ENCODE results near the gene LAGE3. TPM values are rescaled to one million over a fixed set of nuclear protein-coding genes. Genes with fewer than 3 reads are reported as not detected.

LAGE3 gene
- total and polyA plus RNA-seq, 2 donors from 2014 or later = 10.0 to 29.0 TPM

GRCh38 chrX:154509455-154509854 is 30.4 kb upstream of the LAGE3 start:
- DNase-seq (no peak), FAIRE-seq (no peak)
- no peaks in the 10 kb centered on the region for H3K27me3 ChIP-seq (ENCODE audit: control insufficient read depth, insufficient read depth, low read length)
- no peaks in the 10 kb centered on the region for H3K4me1 ChIP-seq (ENCODE audit: control insufficient read depth in 2 of 3, insufficient read depth in 2 of 3, low read depth in 1 of 3, low read length in 3 of 3)
- H3K4me3 ChIP-seq (ENCODE audit: low read length in 3 of 3) = no peak overlapping the region
- peaks cover 0 to 3% (median 0%) of the 10 kb centered on the region in 3 donors for H3K36me3 ChIP-seq (ENCODE audit: control insufficient read depth in 2 of 3, insufficient read depth in 3 of 3, low read length in 3 of 3)
- intact Hi-C loops (cut with DNase I) = no loop called here
- H3K9me3 ChIP-seq (ENCODE audit: control insufficient read depth in 2 of 3, insufficient read depth in 1 of 3, low read length in 3 of 3) = no peaks in the 10 kb centered on the region
- H3K27ac ChIP-seq (ENCODE audit: low read depth in 2 of 2, low read length in 2 of 2) = no peak overlapping the region
- no peak for TF ChIP-seq CTCF (IDR thresholded peaks at IDR 0.05; ENCODE audit: borderline replicate concordance, extremely low read depth, insufficient read depth)
- no peak overlapping the region for H3K9ac ChIP-seq (ENCODE audit: low read length in 3 of 3)

DNA sequence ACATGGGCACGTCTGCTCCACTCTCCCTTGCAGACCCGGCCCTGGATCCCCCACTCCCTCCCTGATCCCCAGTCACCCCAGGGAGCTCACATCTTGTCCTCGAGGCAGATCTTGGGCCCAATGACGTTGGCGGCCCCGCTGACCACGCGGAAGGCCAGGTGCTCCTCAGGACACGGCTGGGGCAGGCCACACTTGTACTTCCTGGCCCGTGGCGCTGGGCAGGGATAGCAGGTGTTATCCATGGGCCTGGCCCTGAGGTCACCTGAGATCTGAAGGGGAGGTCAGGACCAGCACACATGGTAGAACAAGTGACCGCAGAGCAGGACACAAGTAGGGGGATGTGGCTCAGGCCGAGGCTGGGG is 29.3 kb upstream of the LAGE3 start:
- Histone ChIP-seq H3K27me3 (ENCODE audit: control insufficient read depth, insufficient read depth, low read length) (no peaks in the 10 kb centered on the region), H3K9ac (ENCODE audit: low read length in 3 of 3) (no peak overlapping the region), H3K9me3 (ENCODE audit: control insufficient read depth in 2 of 3, insufficient read depth in 1 of 3, low read length in 3 of 3) (no peaks in the 10 kb centered on the region), H3K4me1 (ENCODE audit: control insufficient read depth in 2 of 3, insufficient read depth in 2 of 3, low read depth in 1 of 3, low read length in 3 of 3) (no peaks in the 10 kb centered on the region), H3K36me3 (ENCODE audit: control insufficient read depth in 2 of 3, insufficient read depth in 3 of 3, low read length in 3 of 3) (peaks cover 0 to 3% (median 0%) of the 10 kb centered on the region in 3 donors), H3K4me3 (ENCODE audit: low read length in 3 of 3) (no peak overlapping the region), H3K27ac (ENCODE audit: low read depth in 2 of 2, low read length in 2 of 2) (no peak overlapping the region)
- no peak for DNase-seq
- TF ChIP-seq CTCF (IDR thresholded peaks at IDR 0.05; ENCODE audit: borderline replicate concordance, extremely low read depth, insufficient read depth) = no peak
- intact Hi-C loops (cut with DNase I) = no loop called here
- no peak for FAIRE-seq

GRCh38 chrX:154507673-154508383 is 28.7 kb upstream of the LAGE3 start:
- no peak for TF ChIP-seq CTCF (IDR thresholded peaks at IDR 0.05; ENCODE audit: borderline replicate concordance, extremely low read depth, insufficient read depth)
- peaks cover 0 to 3% (median 0%) of the 10 kb centered on the region in 3 donors for H3K36me3 ChIP-seq (ENCODE audit: control insufficient read depth in 2 of 3, insufficient read depth in 3 of 3, low read length in 3 of 3)
- no peak overlapping the region for H3K9ac ChIP-seq (ENCODE audit: low read length in 3 of 3)
- H3K4me1 ChIP-seq (ENCODE audit: control insufficient read depth in 2 of 3, insufficient read depth in 2 of 3, low read depth in 1 of 3, low read length in 3 of 3) = no peaks in the 10 kb centered on the region
- DNase-seq (no peak), FAIRE-seq (no peak)
- H3K27ac ChIP-seq (ENCODE audit: low read depth in 2 of 2, low read length in 2 of 2) = no peak overlapping the region
- no peaks in the 10 kb centered on the region for H3K27me3 ChIP-seq (ENCODE audit: control insufficient read depth, insufficient read depth, low read length)
- intact Hi-C loops (cut with DNase I) = no loop called here
- no peak overlapping the region for H3K4me3 ChIP-seq (ENCODE audit: low read length in 3 of 3)
- H3K9me3 ChIP-seq (ENCODE audit: control insufficient read depth in 2 of 3, insufficient read depth in 1 of 3, low read length in 3 of 3) = no peaks in the 10 kb centered on the region

All from kidney (tissue), 14 donors.